Measurements from ENCODE around the gene PAAF1.
"Not testable (repeated sequence)": the region's sequence is repeated elsewhere in the genome, so short reads cannot be mapped to it uniquely, and the experiment has no call there.

Gene PAAF1

GRCh38 chr11:73931951-73932350 lies 55.2 kb downstream of the PAAF1 start:
- no peak overlapping the region for H3K4me3 ChIP-seq (ENCODE audit: low read depth, low read length)
- in situ Hi-C loops (cut with HindIII; ENCODE audit: low sequenced_read_pairs) = no loop called here
- DNase-seq (ENCODE audit: low read depth) = no peak
- no peak for TF ChIP-seq CTCF (IDR thresholded peaks at IDR 0.05; ENCODE audit: low read depth, low read length, missing control alignments)

GRCh38 chr11:73932781-73933180 lies 56.0 kb downstream of the PAAF1 start:
- DNase-seq (ENCODE audit: low read depth) = no peak
- no peak overlapping the region for H3K4me3 ChIP-seq (ENCODE audit: low read depth, low read length)
- no peak for TF ChIP-seq CTCF (IDR thresholded peaks at IDR 0.05; ENCODE audit: low read depth, low read length, missing control alignments)
- in situ Hi-C loops (cut with HindIII; ENCODE audit: low sequenced_read_pairs) = no loop called here

- in situ Hi-C loops (cut with HindIII; ENCODE audit: low sequenced_read_pairs); DNase-seq (ENCODE audit: low read depth): not testable (repeated sequence)
Measured at GRCh38 chr11:73936047-73936446, 59.2 kb downstream of the PAAF1 start.

GRCh38 chr11:73939096-73939495 lies 62.3 kb downstream of the PAAF1 start:
- in situ Hi-C loops (cut with HindIII; ENCODE audit: low sequenced_read_pairs) = no loop called here
- no peak for DNase-seq (ENCODE audit: low read depth)
- no peak overlapping the region for H3K4me3 ChIP-seq (ENCODE audit: low read depth, low read length)
- TF ChIP-seq CTCF (IDR thresholded peaks at IDR 0.05; ENCODE audit: low read depth, low read length, missing control alignments) = no peak

More at GRCh38 chr11:73936047-73936446, 59.2 kb downstream of the PAAF1 start:
- not testable (repeated sequence) for H3K4me3 ChIP-seq (ENCODE audit: low read depth, low read length)

GRCh38 chr11:73940801-73941570 lies 64.2 kb downstream of the PAAF1 start:
- no peak overlapping the region for H3K4me3 ChIP-seq (ENCODE audit: low read depth, low read length)
- no peak for TF ChIP-seq CTCF (IDR thresholded peaks at IDR 0.05; ENCODE audit: low read depth, low read length, missing control alignments)
- in situ Hi-C loops (cut with HindIII; ENCODE audit: low sequenced_read_pairs) = no loop called here
- DNase-seq (ENCODE audit: low read depth) = no peak

- no peak overlapping the region for H3K4me3 ChIP-seq (ENCODE audit: low read depth, low read length)
- no peak for TF ChIP-seq CTCF (IDR thresholded peaks at IDR 0.05; ENCODE audit: low read depth, low read length, missing control alignments)
- in situ Hi-C loops (cut with HindIII; ENCODE audit: low sequenced_read_pairs) = no loop called here
- DNase-seq (ENCODE audit: low read depth) = no peak
Measured at GRCh38 chr11:73942010-73942409, 65.2 kb downstream of the PAAF1 start.

GRCh38 chr11:73944085-73944484 lies 67.3 kb downstream of the PAAF1 start:
- no peak for TF ChIP-seq CTCF (IDR thresholded peaks at IDR 0.05; ENCODE audit: low read depth, low read length, missing control alignments)
- DNase-seq (ENCODE audit: low read depth) = no peak
- H3K4me3 ChIP-seq (ENCODE audit: low read depth, low read length) = no peak overlapping the region
- in situ Hi-C loops (cut with HindIII; ENCODE audit: low sequenced_read_pairs) = no loop called here

Measured in astrocyte of the cerebellum (primary cell).